Mesodermal cell (in vitro differentiated cells): Measurements from ENCODE around the gene MFGE8.

Experiments used
- H3K27ac ChIP-seq: 2 replicates; pipeline ENCODE4 v1.7.0; 2013; ENCODE audit warnings: mild to moderate bottlenecking, low read depth, low read length, moderate library complexity; ENCODE audit not compliant: severe bottlenecking
- H3K36me3 ChIP-seq: 2 replicates; pipeline ENCODE4 v1.7.1; 2013; ENCODE audit warnings: mild to moderate bottlenecking, low read length, moderate library complexity; ENCODE audit not compliant: control insufficient read depth, insufficient read depth
- H3K4me1 ChIP-seq: one replicate; pipeline ENCODE4 v1.7.1; 2013; ENCODE audit warnings: mild to moderate bottlenecking, low read length; ENCODE audit not compliant: insufficient read depth, control insufficient read depth, poor library complexity, severe bottlenecking
- H3K4me3 ChIP-seq: 2 replicates; pipeline ENCODE4 v1.7.0; 2013; ENCODE audit warnings: low read length, control low read depth, mild to moderate bottlenecking; ENCODE audit not compliant: insufficient read depth, poor library complexity, severe bottlenecking; ENCODE audit errors: extremely low read depth
- H3K9me3 ChIP-seq: 2 replicates; pipeline ENCODE4 v1.7.1; 2013; ENCODE audit warnings: mild to moderate bottlenecking, low read length, moderate library complexity; ENCODE audit not compliant: control insufficient read depth
- WGBS, 2 experiments: methylation state at CpG; one replicate each; pipeline ENCODE4 v1.1.5; 2013; ENCODE audit warnings: missing lambda C conversion rate in 2 of 2; ENCODE audit not compliant: insufficient coverage in 2 of 2; 5-methylcytosine and 5-hydroxymethylcytosine counted together

MFGE8 gene

DNA sequence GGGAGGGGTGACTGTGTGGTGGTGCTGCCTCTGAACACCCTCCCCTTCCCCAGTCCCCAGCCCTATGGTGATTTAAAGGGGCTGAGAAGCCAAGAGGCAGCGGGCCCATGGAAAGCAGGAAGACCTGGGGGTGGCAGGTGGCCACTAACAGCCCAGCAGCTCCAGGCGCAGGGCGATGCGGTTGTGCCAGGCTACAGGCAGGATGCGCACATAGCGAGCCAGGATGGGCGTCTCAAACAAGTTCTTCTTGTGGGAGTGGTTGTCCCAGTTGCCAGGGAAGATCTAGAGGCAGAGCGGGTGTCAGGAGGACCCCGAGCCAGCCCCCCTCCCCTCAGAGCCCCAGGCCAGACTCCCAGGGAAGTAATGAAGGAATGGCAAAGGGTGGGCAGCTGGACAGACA is 13.9 kb downstream of the MFGE8 start:
- Histone ChIP-seq H3K36me3 (peaks cover 53% of the 10 kb centered on the region), H3K4me1 (peaks cover 43% of the 10 kb centered on the region), H3K27ac (no peak overlapping the region), H3K4me3 (no peak overlapping the region), H3K9me3 (no peaks in the 10 kb centered on the region)
- WGBS, 2 experiments = 93 to 100% methylated on average over 7 of the region's 9 CpGs

DNA sequence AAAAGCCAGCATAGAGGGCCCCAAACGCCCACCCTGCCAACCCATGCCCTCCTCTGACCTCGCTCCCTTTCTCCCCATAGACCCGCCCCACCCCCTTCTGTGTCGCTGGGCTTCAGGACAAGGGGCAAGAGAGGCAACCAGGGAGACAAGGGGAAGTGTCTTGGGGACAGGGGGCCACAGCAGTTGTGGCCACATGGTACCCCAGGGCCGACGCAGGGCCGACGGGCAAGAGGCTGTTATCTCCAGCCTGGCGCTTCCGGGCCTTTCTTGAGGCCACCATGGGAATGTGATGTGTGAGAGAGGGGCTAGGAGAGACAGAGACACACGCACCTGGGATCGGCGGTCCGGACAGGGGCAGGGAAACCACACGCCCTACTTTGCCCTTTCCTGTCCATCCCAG is 14.4 kb downstream of the MFGE8 start:
- Histone ChIP-seq H3K4me3 (no peak overlapping the region), H3K9me3 (no peaks in the 10 kb centered on the region), H3K4me1 (peaks cover 43% of the 10 kb centered on the region), H3K27ac (no peak overlapping the region), H3K36me3 (peaks cover 48% of the 10 kb centered on the region)
- 97 to 98% methylated on average over 5 to 6 of the region's 15 CpGs for WGBS, 2 experiments

DNA sequence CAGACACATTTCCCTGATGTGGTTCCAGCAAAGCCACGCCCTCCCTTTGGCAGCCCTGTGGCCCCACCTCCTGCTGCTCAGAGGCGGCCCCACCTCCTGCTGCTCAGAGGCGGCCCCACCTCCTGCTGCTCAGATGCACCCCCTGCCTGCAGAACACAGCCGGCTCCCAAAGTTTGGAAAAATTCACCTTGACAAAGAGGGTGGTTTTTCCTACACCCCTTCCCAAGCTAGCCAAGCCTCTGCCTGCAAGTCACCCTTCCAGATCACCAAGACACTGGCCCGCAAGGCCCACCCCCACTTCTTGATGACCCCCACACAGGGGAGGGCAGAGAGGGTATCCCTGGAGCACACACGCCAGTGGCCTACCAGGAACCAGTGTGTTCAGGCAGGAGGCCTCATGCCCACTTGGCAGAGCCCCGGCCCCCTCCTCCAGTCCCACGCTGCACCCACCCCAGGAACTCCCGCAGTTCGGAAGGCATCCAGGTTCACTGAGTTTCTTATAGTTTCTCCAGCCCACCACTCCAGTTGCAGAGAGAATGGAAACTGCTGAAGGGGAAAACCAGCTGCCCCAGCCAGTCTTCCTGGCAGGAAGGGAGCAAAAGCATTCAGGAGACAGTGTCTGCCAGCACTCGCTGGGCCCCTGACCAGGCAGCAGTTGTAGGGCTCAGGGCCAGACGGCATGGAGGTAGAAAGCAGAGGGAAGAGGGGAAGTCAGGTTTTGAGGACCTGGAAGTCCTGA is 15.6 kb downstream of the MFGE8 start:
- Histone ChIP-seq H3K4me1 (peaks cover 43% of the 10 kb centered on the region), H3K27ac (peak overlapping the region; percentile 49), H3K4me3 (no peak overlapping the region), H3K9me3 (no peaks in the 10 kb centered on the region), H3K36me3 (peaks cover 37% of the 10 kb centered on the region)
- WGBS, 2 experiments = 51 to 71% methylated on average over 6 to 9 of the region's 12 CpGs

DNA sequence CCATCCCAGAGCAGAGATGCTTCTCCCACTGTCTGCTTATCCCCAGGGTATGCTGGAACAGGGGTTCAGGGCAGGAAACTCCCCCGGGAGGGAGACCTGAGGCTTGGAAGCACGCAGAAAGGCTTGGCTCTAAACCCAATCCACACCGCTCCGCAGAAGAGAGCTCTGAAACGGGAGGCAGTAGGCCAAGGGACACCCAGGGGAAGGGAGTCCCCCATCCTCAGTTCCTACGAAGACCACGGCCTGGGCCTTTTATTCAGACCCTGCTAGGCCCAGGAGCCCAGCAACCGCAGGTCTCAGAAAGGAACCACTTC is 16.1 kb downstream of the MFGE8 start:
- no peaks in the 10 kb centered on the region for H3K9me3 ChIP-seq
- H3K4me3 ChIP-seq = no peak overlapping the region
- 54 to 74% methylated on average over 5 to 6 of the region's 8 CpGs for WGBS, 2 experiments
- H3K36me3 ChIP-seq = peaks cover 32% of the 10 kb centered on the region
- peaks cover 43% of the 10 kb centered on the region for H3K4me1 ChIP-seq
- H3K27ac ChIP-seq = no peak overlapping the region

DNA sequence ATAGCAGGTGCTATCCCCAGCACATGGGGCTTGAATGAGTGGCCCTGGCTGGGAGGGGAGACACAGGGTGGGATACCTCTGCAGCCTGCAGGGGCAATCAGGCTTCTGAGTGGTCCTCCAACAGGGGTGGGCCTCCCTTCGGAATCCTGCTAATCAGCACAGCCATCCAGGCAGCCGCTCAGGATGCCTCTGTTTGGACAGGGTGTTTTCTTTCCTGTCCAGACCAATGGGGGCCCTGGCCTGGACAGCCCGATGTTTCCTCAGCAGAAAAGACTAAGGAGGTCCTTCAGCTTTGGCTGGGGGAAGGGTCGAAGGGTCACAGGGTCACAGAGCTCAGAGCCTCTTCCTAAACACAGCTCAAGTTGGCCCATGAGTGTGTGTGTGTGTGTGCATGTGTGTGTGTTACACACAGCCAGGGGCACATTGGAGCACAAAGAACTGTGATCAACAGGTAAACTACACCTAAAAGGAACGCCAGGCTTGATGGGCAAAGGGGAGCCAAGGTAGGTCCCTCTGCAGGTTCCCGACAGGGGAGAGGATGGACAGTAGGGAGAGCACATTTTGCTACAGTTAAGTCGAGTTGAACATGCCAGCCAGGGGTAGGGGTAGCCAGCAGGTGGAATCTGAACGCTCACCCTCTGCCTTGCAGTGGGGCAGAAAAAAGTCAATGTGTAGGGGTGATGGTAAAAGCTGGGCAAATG is 16.7 kb downstream of the MFGE8 start:
- H3K4me3 ChIP-seq = no peak overlapping the region
- H3K36me3 ChIP-seq = peaks cover 26% of the 10 kb centered on the region
- WGBS, 2 experiments = 72 to 79% methylated on average over 5 to 6 of the region's 8 CpGs
- H3K27ac ChIP-seq = no peak overlapping the region
- peaks cover 40% of the 10 kb centered on the region for H3K4me1 ChIP-seq
- no peaks in the 10 kb centered on the region for H3K9me3 ChIP-seq

DNA sequence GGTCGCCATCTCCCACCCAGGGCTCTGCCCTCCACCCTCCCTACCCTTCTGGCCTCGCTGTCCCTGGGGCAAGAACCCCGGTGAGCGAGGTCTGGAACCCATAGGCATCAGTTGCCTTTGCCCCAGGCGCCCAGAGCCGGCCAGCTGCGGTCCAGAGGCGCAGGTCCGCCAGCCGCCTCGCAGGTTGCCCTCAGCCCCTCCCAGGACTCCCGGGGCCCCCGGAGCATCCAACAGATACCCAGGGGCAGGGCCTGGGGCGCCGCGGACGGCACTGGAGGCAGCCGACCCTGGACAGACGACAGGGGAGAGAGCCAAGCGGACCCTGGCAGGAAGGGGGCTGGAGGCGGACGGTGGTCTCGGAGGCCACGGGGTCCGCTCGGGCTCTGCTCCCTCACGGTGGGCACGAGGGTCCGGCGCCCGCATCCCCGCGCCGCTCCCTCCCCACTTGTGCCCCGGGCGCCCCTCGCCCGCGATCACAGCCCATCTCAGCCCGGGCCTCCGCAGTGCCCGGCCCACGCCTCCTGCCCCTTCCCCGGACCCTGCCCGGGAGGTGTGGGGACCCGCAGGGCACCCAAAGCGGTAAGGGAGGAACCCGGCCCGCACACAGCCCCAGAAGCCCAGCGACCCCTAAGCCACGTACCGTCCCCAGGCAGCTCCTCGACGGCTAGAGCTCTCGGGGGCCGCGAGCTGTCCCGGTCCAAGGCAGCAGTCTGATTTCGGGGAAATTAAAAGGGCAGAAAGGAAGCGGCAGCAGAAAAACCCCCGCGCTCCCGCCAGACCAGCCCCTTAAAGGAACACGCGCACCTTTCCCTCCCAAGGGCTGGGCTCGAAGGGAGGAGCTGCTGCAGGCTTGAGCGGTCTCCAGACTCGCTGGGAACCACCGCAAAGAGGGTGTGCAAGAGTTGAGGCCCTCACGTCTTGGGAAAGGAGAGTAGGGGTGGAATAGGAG is 18.1 kb downstream of the MFGE8 start, which contains the start of gene HAPLN3:
Gene HAPLN3 (minus strand): TSS at position 726 of the 949 bp plus-strand sequence. CDS start 8,246 bp downstream, outside the sequence.
- Histone ChIP-seq H3K27ac (no peak within 1 kb of the TSS), H3K36me3 (peaks cover 14% of the 10 kb centered on the region), H3K9me3 (no peaks in the 10 kb centered on the region), H3K4me1 (peaks cover 31% of the 10 kb centered on the region), H3K4me3 (peak within 1 kb of the TSS; percentile 39)
- 2 to 4% methylated on average over 51 to 55 of the region's 70 CpGs for WGBS, 2 experiments

- peaks cover 9% of the 10 kb centered on the region for H3K36me3 ChIP-seq
- WGBS, 2 experiments = 0 to 3% methylated on average over 22 to 23 of the region's 23 CpGs
- peaks cover 31% of the 10 kb centered on the region for H3K4me1 ChIP-seq
- no peaks in the 10 kb centered on the region for H3K9me3 ChIP-seq
- peak overlapping the region; percentile 39 for H3K4me3 ChIP-seq
- no peak overlapping the region for H3K27ac ChIP-seq
These were observed 18.8 kb downstream of the MFGE8 start for GRCh38 chr15:88894348-88894818.

DNA sequence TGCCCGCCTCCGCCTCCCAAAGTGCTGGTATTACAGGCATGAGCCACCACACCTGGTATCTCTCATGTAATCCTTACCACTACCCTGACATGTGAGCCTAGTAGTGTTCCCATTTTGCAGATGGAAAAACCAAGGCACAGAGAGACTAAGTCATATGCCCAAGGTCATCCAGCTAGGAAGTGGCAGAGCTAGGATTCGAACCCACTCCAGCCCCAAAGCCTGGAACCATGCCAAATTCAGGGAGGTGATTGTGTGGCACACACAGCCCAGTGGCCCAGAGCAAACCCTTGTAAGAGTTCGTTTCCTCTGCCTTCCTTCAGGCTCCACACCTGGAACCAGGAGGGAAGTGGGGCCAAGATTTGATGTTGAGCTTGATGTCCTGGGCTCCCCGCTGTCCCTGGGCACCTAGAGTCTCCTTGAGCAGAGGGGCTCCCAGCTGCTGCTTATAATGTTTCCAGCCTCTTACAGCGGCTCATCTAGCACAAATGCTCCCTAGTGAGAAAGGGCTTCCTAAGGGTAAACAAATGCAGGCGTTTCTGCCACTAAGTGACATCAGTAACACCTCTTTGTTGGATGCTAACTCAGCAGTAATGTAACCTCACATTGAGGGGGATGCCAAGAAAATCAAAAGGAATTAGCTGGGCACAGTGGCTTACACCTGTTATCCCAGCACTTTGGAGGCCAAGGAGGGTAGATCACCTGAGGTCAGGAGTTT is 21.5 kb downstream of the MFGE8 start:
- H3K4me3 ChIP-seq = no peak overlapping the region
- 80 to 85% methylated on average over 6 to 7 of the region's 7 CpGs for WGBS, 2 experiments
- H3K27ac ChIP-seq = no peak overlapping the region
- no peaks in the 10 kb centered on the region for H3K36me3 ChIP-seq
- no peaks in the 10 kb centered on the region for H3K9me3 ChIP-seq
- peaks cover 19% of the 10 kb centered on the region for H3K4me1 ChIP-seq

DNA sequence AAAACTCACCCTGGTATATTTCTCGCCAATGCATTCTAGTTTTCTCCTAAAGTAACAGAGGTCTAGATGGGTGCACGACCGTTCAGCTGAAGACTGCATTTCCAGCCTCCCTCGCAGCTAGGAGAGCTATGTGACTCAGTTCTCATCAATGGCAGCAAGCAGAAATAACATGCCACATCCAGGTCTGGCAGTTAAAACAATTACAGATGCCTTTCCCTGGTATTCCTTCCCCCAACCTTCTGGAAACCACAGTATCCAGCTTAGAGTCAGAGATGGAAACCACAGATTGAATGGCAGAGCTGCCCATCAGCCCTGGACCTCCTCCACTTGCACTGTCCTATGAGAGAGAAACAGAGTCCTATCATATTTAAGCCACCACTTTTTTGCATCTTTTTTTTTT is 22.7 kb downstream of the MFGE8 start:
- 91 to 93% methylated on average over 4 of the region's 4 CpGs for WGBS, 2 experiments
- no peaks in the 10 kb centered on the region for H3K9me3 ChIP-seq
- no peak overlapping the region for H3K4me3 ChIP-seq
- no peak overlapping the region for H3K27ac ChIP-seq
- H3K36me3 ChIP-seq = no peaks in the 10 kb centered on the region
- peaks cover 11% of the 10 kb centered on the region for H3K4me1 ChIP-seq

DNA sequence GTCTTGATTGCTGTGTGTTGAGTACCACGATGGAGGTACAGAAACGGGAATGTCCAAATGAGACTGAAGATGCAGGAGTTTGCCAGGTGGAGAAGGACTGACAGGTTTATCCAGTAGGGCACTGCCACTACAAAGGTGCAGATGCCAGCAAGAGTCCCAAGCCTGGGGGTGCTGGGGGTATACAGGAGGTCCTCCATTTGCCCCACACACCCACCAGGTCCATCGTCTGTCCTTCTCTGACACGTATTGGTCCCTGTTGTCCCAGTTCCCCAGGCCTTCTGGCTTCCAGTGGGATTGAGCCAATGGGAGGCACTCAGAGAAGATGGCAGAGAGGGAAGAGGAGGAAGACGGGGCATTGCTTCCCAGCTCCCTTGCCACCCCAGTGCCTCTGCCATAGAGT is 24.5 kb downstream of the MFGE8 start:
- Histone ChIP-seq H3K4me3 (no peak overlapping the region), H3K36me3 (no peaks in the 10 kb centered on the region), H3K4me1 (peaks cover 4% of the 10 kb centered on the region), H3K27ac (no peak overlapping the region), H3K9me3 (no peaks in the 10 kb centered on the region)
- WGBS, 2 experiments = 96 to 100% methylated on average over 3 of the region's 5 CpGs
